HG03045 (cell line): Measurements from ENCODE around the gene GNPTG.

Source experiments
- ATAC-seq: cut with Tn5 transposase; IDR thresholded peaks from one replicate; pipeline ENCODE4 v1.9.1; 2021; ENCODE audit warnings: mild to moderate bottlenecking, moderate library complexity; ENCODE audit not compliant: unreplicated experiment

The GNPTG gene

DNA sequence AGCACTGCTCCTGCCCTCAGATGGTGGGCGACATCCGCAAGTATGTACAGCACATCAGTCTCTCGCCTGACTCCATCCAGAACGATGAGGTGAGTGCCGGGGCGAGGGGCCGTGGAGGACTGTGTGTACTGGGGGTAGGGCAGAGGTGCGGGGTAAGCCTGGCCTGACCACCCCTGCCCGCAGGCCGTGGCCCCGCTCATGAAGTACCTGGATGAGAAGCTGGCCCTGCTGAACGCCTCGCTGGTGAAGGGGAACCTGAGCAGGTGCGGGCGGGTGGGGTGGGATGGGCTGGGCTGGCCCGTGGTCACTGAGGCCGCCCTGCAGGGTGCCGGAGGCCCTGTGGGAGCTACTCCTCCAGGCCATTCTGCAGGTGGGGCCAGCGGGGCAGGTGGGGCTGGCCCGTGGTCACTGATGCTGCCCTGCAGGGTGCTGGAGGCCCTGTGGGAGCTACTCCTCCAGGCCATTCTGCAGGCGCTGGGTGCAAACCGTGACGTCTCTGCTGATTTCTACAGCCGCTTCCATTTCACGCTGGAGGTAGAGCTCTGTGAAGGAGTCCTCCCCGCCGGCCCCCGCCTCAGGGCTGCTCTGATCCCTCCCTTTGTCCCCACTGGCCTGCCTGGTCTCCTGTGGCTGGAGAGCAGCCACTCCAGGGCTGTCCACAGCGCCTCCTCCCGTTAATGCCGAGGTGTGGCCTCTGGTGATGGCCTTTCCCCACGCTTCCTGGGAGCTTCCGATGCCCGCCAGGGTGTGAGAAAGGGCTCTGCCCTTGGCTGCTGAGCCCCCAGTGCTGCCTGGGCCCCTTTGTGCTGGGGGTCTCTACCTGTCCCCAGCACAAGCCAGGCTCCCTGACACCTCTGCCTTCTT, 5.1 kb upstream of the GNPTG start:
- no peak for ATAC-seq

- ATAC-seq: no peak
These were observed 4.4 kb upstream of the GNPTG start for GRCh38 chr16:1347286-1347855.

DNA sequence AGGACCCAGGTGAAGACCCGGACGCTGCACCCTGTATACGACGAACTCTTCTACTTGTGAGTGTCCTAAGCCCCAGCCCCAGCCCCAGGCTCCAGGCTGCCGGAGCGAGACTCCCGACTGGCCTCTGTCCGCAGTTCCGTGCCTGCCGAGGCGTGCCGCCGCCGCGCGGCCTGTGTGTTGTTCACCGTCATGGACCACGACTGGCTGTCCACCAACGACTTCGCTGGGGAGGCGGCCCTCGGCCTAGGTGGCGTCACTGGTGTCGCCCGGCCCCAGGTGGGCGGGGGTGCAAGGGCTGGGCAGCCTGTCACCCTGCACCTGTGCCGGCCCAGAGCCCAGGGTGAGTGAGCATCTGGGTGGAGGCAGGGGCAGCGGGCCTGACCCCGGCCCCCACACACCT, 3.8 kb upstream of the GNPTG start:
- ATAC-seq: no peak

DNA sequence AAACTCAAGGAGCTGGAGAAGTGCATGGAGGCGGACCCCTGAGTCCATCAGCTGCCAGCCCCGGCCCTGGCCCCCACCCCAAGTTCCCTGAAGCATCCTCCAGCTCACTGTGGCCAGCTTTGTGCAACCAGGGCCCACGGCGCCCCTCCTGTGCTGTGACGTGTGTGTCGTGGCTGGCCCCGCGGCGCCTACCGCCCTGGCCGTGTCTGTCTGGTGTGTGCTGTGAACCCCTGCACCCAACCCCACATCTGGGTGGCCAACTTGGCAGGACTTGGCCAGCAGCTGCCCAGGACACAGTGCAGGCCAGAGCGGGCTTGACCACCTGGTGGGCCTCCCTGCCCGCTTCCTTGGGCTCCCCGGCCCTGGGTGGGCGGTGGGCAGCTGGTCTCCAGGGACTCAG, 3.3 kb upstream of the GNPTG start:
- ATAC-seq: no peak

DNA sequence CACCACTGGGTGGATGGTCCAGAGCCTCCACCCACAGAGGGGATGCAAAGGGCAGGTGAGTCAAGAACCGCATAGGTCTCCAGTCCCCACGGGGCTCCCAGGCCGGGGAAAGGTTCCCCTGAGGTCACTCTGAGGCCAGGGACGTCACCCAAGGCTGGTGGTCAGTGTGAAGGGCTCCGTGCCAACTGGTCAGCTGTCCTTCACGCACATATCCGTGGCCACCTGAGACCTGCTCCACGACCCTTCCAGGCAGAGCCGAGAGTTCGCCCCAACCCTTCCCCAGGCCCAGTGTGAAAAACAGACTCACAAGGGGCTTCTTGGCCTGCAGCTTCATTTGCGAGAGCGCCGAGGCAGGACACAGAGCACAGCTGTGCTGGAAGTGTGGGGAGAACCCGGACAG, 2.8 kb upstream of the GNPTG start:
- no peak for ATAC-seq

GRCh38 chr16:1349351-1349750, 2.4 kb upstream of the GNPTG start:
- ATAC-seq: no peak

- ATAC-seq: no peak
These were observed 1.8 kb upstream of the GNPTG start for GRCh38 chr16:1349951-1350350.

DNA sequence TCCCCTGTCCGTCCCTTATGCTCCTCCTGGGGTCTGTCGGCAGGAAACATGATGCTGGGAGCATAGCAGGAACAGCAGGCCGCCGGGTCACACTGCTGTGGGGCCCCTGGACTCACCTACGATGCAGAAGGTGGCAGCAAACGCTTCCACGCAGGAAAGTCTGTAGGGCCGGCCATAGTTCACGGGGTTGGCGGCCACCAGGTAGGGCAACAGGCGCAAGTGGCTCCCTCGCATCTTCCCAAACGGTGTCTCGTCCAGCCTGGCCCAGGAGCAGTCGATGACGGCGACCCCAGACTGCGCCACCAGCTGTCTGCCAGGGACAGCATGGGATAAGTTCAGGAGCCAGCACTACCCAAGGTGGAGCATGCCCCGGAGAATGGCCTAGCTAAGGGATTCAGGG, 1.0 kb upstream of the GNPTG start:
- ATAC-seq: no peak

GRCh38 chr16:1351215-1351581, 533 bp upstream of the GNPTG start:
- ATAC-seq: peak; percentile 23

DNA sequence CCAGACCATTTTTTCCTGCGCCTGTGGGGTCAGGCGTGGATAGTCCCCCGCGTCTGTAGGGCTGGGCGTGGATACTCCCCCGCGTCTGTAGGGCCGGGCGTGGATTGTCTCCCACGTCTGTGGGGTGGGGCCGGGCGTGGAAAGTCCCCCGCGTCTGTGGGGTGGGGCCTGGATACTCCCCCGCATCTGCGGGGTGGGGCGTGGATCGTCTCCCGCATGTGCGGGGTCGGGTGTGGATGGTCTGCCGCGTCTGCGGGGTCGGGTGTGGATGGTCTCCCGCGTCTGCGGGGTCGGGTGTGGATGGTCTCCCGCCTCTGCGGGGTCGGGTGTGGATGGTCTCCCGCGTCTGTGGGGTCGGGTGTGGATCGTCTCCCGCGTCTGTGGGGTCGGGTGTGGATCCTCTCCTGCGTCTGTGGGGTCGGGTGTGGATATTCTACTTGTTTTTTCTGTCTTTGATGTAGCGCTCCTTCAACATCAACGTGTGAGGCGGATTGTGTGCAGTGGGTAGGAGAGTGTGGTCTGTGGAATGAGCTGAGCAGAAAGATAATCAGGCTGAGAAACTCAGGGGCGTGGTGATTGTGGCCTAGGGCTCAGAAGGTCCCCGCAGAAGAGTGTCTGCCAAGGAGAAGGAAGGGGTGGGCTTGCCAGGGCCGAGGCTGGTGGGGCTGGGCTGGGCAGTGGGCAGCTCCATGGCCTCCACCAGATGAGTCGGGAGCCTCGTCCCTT, 3.2 kb downstream of the GNPTG start:
- no peak for ATAC-seq

DNA sequence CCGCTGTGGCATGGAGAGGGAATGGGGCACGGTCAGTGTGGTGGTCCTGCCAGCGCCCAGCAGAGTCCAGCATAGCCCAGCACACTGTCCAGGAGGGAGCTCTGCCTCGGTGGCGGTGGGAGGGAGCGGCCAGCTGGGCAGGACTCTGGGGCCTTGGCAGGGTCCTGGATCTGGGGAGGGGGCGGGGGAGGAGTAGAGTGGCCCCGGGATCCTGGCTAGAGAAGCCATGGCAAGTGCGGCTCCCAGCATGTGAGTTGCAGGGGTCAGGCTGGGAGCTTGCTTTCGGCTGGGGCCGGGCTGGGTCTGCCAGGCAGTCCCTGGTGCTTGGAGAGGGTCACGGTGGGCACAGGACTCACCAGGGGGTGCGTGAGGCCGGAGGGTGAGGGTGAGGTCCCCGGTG, 3.9 kb downstream of the GNPTG start:
- ATAC-seq: no peak

DNA sequence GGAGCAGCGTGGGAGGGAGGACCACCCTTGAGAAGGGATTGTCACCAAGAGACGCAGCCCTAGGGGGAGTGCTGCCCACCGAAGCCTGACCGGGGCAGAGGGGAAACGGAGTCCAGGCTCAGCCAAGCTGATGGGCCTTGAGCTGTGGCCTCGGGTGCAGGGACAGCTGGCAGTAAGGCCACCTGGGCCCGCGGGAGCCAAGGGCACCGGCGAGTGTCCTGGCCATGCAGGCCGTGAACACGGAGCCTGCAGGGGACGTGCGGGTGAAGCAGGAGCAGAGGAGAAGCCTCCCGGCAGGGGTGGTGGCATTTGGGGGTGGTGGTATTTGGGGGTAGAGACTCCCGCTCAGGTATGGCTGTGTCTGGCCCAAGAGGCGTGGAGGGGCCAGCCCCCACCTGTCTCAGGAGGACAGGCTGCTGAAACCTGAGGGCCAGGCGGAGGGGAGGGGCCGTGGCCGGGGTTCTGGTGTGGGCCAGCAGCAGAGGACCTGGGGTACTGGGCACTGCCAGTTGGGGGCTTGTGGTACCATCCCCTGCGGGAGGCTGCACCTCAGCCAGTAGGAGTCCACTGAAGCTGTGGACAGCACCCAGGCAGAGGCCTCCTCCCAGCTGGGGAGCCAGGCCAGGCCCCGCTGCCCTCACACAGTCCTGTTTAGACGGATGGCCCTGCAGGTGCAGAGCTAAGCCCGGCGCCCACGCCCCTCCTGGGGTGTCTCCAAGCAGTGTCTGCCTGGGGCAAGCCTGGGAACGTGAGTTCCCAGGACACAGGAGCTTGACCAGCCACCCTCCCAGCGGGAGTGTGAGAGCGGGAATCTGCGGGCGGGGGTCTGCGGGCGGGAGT, 4.5 kb downstream of the GNPTG start:
- ATAC-seq: no peak

GRCh38 chr16:1357906-1358566, 6.3 kb downstream of the GNPTG start:
- no peak for ATAC-seq

DNA sequence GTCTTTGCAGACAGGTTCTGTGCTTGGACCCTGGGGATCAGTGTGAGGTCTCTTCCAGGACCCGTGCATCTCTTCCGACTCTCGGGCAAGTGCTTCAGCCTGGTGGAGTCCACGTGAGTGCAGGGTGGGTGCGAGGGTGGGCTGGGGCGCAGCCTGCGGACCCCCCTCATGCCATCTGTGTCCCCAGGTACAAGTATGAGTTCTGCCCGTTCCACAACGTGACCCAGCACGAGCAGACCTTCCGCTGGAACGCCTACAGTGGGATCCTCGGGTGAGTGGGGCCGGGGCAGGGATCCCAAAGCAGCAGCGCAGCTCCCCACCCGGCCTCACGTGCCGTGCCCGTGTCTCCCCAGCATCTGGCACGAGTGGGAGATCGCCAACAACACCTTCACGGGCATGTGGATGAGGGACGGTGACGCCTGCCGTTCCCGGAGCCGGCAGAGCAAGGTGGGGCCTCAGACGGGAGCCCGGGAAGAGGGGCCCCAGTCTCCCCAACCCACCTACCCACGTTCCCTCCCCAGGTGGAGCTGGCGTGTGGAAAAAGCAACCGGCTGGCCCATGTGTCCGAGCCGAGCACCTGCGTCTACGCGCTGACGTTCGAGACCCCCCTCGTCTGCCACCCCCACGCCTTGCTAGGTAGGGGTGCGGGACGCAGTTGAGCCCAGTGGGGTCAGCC, 10.1 kb downstream of the GNPTG start:
- no peak for ATAC-seq

GRCh38 chr16:1362807-1363206, 11.1 kb downstream of the GNPTG start:
- ATAC-seq: no peak

DNA sequence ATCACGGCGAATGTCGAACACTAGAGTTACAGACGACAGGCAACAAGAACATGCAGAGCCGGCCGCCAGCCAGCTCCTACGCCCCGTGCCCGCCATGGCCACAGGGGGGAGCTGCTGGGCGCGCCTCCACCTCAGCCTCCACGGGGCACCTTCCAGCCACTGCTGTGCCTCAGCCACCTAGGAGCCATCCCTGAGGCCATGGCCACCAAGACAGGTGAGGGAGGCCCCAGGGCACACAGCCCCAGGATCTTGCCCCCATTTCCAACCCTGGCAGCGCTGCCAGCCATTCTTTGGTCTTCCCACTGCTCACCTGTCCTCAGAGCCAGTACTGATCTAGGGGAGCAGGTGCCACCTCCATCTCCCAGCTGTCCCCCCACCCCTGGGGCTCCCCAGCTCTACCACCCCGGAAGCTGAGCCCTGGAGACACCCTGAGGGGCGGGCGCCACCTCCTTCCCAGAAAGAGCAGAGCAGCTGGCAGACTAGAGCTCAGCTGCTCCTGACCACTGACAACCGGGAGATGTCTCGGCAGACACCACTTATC, 11.8 kb downstream of the GNPTG start:
- no peak for ATAC-seq

- no peak for ATAC-seq
These were observed 12.8 kb downstream of the GNPTG start for GRCh38 chr16:1364510-1364909.

DNA sequence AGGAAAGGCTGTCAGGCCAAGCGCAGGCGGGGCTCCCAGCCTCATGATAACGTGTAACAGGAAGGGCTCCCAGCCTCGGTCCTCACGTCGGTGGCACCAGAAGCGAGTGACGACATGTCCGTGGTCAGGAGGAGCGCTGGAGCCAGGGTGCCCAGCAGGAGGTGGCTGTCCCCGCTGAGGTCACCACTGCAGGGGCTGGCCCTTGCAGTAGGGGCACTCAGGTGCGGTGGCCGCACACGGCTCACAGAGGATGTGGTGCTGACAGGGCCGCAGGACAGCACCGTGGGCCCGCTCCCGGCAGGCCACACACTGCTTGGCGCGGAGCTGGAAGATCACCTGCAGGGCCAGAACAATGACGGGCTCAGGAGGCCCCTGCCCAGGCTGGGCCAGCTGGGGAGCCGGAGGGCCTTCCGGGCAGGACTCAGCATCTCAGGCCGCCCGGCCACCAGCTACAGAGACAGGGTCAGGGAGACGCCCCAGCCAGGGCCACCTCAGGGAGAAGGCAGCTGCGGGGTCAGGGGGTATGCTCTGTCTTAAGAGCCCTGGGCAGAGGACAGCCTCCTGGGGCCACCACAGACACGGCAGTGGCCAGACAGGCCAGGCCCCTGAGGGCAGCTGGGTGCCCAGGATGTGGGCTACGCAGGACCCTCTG, 14.5 kb downstream of the GNPTG start:
- ATAC-seq: no peak

- no peak for ATAC-seq
These were observed 15.1 kb downstream of the GNPTG start for GRCh38 chr16:1366712-1367299.
